ENCODE measurements around the gene ANTKMT. TPM values are rescaled to one million over a fixed set of nuclear protein-coding genes. Genes with fewer than 3 reads are reported as not detected.

The ANTKMT gene
- total and polyA plus RNA-seq, 2 donors (not counting 1 experiment from before 2014, with no cell fraction given) = 4.5 to 31.5 TPM

DNA sequence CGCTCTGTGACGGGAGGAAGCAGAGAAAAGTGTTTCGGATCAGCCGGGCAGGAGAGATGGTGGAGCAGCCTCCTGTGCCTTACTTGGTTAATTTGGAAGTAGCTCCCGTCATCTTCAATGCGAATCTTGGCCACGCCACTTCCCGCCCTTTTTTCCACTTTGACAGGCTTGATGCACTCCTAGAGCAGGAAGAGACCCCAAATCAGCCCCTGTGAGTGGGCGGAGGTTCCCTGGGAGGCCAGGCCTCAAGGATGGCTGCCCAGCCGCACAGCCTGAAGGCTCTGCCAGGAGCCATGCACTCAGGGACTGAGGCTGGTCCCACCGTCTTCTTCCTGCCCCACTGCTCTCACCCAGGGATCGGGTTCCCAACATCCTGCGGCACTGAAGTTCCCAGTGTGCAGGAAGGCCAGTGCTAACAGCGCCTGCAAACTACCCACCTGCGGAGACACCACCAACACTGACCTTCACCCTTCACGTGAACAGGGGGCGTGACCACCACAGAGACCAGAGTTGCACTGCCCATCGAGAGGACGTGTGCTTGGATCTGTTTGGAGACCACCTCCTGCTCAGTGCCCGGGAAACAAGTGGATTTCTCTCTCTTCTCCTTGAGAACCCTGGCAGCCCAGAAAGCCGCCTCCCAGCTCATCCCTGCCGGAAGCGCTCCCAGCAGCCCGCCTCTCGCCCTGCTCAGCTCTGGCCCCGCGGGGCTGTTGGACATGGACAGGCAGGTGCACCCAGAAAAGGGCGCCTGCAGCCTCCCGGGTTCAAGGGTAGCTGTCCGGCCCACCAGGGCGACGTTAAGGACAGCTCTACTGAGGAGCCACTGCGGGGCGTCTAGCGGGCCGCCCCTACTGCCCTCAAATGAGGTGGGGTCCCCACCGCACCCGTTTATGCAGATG lies 18.9 kb downstream of the ANTKMT start:
- no peaks in the 10 kb centered on the region for H4K20me1 ChIP-seq (ENCODE audit: control insufficient read depth, extremely low read depth, insufficient read depth, low read length)
- H3K27ac ChIP-seq (ENCODE audit: insufficient read depth, low read length) = peak overlapping the region; percentile 24
- peak overlapping the region; percentile 79 for H3K4me2 ChIP-seq (ENCODE audit: extremely low read depth, insufficient read depth, low read length)
- H3K4me3 ChIP-seq (replicated peaks in 1 of 4; ENCODE audit: control extremely low read depth in 1 of 4, insufficient read depth in 1 of 4, low read depth in 3 of 4, low read length in 4 of 4) = peak overlapping the region; percentile 55 to 91 (median 64)
- H3K9ac ChIP-seq (ENCODE audit: insufficient read depth, low read length) = peak overlapping the region; percentile 60
- peaks cover 3% of the 10 kb centered on the region for H3K79me2 ChIP-seq (ENCODE audit: control insufficient read depth, insufficient read depth, low read length)
- no peaks in the 10 kb centered on the region for H3K9me3 ChIP-seq (ENCODE audit: control insufficient read depth, insufficient read depth, low read depth, low read length)
- no peak for DNase-seq (ENCODE audit: low read depth in 2 of 2)
- TF ChIP-seq, protein P1, sequence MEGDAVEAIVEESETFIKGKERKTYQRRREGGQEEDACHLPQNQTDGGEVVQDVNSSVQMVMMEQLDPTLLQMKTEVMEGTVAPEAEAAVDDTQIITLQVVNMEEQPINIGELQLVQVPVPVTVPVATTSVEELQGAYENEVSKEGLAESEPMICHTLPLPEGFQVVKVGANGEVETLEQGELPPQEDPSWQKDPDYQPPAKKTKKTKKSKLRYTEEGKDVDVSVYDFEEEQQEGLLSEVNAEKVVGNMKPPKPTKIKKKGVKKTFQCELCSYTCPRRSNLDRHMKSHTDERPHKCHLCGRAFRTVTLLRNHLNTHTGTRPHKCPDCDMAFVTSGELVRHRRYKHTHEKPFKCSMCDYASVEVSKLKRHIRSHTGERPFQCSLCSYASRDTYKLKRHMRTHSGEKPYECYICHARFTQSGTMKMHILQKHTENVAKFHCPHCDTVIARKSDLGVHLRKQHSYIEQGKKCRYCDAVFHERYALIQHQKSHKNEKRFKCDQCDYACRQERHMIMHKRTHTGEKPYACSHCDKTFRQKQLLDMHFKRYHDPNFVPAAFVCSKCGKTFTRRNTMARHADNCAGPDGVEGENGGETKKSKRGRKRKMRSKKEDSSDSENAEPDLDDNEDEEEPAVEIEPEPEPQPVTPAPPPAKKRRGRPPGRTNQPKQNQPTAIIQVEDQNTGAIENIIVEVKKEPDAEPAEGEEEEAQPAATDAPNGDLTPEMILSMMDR (conservative IDR thresholded peaks at IDR 0.05 in 1 of 2, IDR thresholded peaks at IDR 0.05 in 1 of 2; ENCODE audit: low read depth in 1 of 2, low read length in 2 of 2) = no peak
- no peak for TF ChIP-seq EZH2 (IDR thresholded peaks at IDR 0.05; ENCODE audit: low read length, missing control alignments)
- no peaks in the 10 kb centered on the region for H3K27me3 ChIP-seq (ENCODE audit: control insufficient read depth, insufficient read depth, low read length)
- H2AFZ ChIP-seq (ENCODE audit: low read length) = no peak overlapping the region
- H3K4me1 ChIP-seq (ENCODE audit: control insufficient read depth, extremely low read depth, insufficient read depth, low read length) = no peaks in the 10 kb centered on the region
- peaks cover 10% of the 10 kb centered on the region for H3K36me3 ChIP-seq (ENCODE audit: control insufficient read depth, insufficient read depth, low read length)

DNA sequence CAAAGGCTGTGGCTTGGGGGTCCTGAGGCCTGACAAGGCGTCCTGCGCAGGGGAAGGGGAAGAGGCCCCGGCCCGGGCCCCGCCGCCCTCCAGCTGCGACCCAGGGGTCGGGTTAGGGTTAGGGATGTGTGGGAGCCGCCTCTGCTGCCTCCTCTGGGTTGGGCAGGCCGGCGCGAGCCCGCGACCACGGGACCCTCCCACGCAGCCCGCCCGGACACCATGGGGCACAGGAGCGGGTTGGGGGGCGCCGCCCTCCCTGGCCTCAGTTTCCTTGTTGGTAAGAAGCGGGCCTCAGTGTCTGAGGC lies 19.5 kb downstream of the ANTKMT start:
- no peak for DNase-seq (ENCODE audit: low read depth in 2 of 2)
- peak overlapping the region; percentile 55 to 91 (median 64) for H3K4me3 ChIP-seq (replicated peaks in 1 of 4; ENCODE audit: control extremely low read depth in 1 of 4, insufficient read depth in 1 of 4, low read depth in 3 of 4, low read length in 4 of 4)
- H3K9ac ChIP-seq (ENCODE audit: insufficient read depth, low read length) = peak overlapping the region; percentile 60
- H3K27me3 ChIP-seq (ENCODE audit: control insufficient read depth, insufficient read depth, low read length) = no peaks in the 10 kb centered on the region
- no peak overlapping the region for H2AFZ ChIP-seq (ENCODE audit: low read length)
- H3K36me3 ChIP-seq (ENCODE audit: control insufficient read depth, insufficient read depth, low read length) = peaks cover 8% of the 10 kb centered on the region
- TF ChIP-seq, protein P1 (conservative IDR thresholded peaks at IDR 0.05 in 1 of 2, IDR thresholded peaks at IDR 0.05 in 1 of 2; ENCODE audit: low read depth in 1 of 2, low read length in 2 of 2) = no peak
- TF ChIP-seq EZH2 (IDR thresholded peaks at IDR 0.05; ENCODE audit: low read length, missing control alignments) = no peak
- H3K79me2 ChIP-seq (ENCODE audit: control insufficient read depth, insufficient read depth, low read length) = peaks cover 3% of the 10 kb centered on the region
- no peaks in the 10 kb centered on the region for H4K20me1 ChIP-seq (ENCODE audit: control insufficient read depth, extremely low read depth, insufficient read depth, low read length)
- peak overlapping the region; percentile 79 for H3K4me2 ChIP-seq (ENCODE audit: extremely low read depth, insufficient read depth, low read length)
- no peaks in the 10 kb centered on the region for H3K9me3 ChIP-seq (ENCODE audit: control insufficient read depth, insufficient read depth, low read depth, low read length)
- no peaks in the 10 kb centered on the region for H3K4me1 ChIP-seq (ENCODE audit: control insufficient read depth, extremely low read depth, insufficient read depth, low read length)
- H3K27ac ChIP-seq (ENCODE audit: insufficient read depth, low read length) = peak overlapping the region; percentile 24

DNA sequence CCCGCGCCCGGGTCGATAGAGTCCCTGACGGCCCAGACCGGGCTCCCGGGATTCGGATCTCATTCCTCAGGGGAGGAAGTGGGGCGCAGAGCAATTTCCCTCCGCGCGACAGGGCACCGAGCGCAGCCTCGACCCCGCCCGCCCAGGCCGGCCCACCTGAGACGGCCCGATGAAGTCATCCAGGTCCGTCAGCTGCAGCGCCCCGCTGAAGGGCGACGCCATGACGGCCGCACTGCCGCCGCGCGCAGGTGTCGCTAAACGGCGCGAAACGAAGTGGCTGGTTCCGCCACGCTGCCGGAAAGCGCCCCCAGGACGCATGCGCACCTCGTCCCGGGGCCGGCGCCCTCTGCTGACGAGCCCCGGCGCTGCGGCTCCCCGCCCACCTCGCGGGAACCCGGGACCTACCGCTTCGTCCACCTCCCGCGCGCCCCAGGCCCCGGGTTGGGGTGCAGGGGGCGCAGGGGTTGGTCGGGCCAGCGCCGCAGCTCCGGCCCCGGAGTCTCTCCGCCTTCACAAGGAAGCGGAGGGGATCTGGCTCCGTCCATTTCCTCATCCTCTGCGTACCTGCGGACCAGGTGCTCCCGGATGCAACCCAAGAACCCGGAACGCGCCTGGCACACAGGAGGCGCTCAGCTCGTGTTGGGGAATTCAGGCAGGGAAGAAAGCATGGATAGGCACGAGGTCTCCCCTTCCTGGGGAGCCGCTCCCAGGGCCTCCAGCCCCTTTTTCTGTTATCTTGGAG lies 20.0 kb downstream of the ANTKMT start, which contains the start of gene CIAO3:
CIAO3 (minus strand) TSS at position 234 of the 742 bp plus-strand sequence; CDS start at position 222, 12 bp downstream.
- peak within 1 kb of the TSS; percentile 55 to 91 (median 64) for H3K4me3 ChIP-seq (replicated peaks in 1 of 4; ENCODE audit: control extremely low read depth in 1 of 4, insufficient read depth in 1 of 4, low read depth in 3 of 4, low read length in 4 of 4)
- no peaks in the 10 kb centered on the region for H4K20me1 ChIP-seq (ENCODE audit: control insufficient read depth, extremely low read depth, insufficient read depth, low read length)
- H3K4me2 ChIP-seq (ENCODE audit: extremely low read depth, insufficient read depth, low read length) = peak within 1 kb of the TSS; percentile 90
- H3K27me3 ChIP-seq (ENCODE audit: control insufficient read depth, insufficient read depth, low read length) = no peaks in the 10 kb centered on the region
- peaks cover 3% of the 10 kb centered on the region for H3K79me2 ChIP-seq (ENCODE audit: control insufficient read depth, insufficient read depth, low read length)
- no peaks in the 10 kb centered on the region for H3K9me3 ChIP-seq (ENCODE audit: control insufficient read depth, insufficient read depth, low read depth, low read length)
- H3K27ac ChIP-seq (ENCODE audit: insufficient read depth, low read length) = peak within 1 kb of the TSS; percentile 24
- H3K4me1 ChIP-seq (ENCODE audit: control insufficient read depth, extremely low read depth, insufficient read depth, low read length) = no peaks in the 10 kb centered on the region
- peak within 1 kb of the TSS; percentile 60 for H3K9ac ChIP-seq (ENCODE audit: insufficient read depth, low read length)
- DNase-seq (ENCODE audit: low read depth in 2 of 2) = peak; percentile 88 to 92
- H2AFZ ChIP-seq (ENCODE audit: low read length) = peak within 1 kb of the TSS; percentile 76
- peaks cover 8% of the 10 kb centered on the region for H3K36me3 ChIP-seq (ENCODE audit: control insufficient read depth, insufficient read depth, low read length)
- TF ChIP-seq EZH2 (IDR thresholded peaks at IDR 0.05; ENCODE audit: low read length, missing control alignments) = no peak
- TF ChIP-seq, protein P1 (conservative IDR thresholded peaks at IDR 0.05 in 1 of 2, IDR thresholded peaks at IDR 0.05 in 1 of 2; ENCODE audit: low read depth in 1 of 2, low read length in 2 of 2) = peak; percentile 49 to 57

Data from fibroblast of lung (primary cell).